Colonic mucosa (tissue), 4 donors: ENCODE results near the gene ZNF513. TPM values are rescaled to one million over a fixed set of nuclear protein-coding genes. Genes with fewer than 3 reads are reported as not detected.

Experiments
- DNase-seq: peaks from one replicate; pipeline ENCODE4 v3.0.0-alpha.2; 2020
- H3K27ac ChIP-seq: fragments of 200-600 bp; one replicate; pipeline ENCODE4 v1.8.0; 2021
- H3K27me3 ChIP-seq: fragments of 200-600 bp; one replicate; pipeline ENCODE4 v1.8.0; 2021
- H3K36me3 ChIP-seq: fragments of 200-600 bp; one replicate; pipeline ENCODE4 v1.8.0; 2021
- H3K4me1 ChIP-seq: fragments of 200-600 bp; one replicate; pipeline ENCODE4 v1.8.0; 2021; ENCODE audit warnings: mild to moderate bottlenecking
- H3K4me3 ChIP-seq: fragments of 200-600 bp; one replicate; pipeline ENCODE4 v1.8.0; 2021
- H3K9ac ChIP-seq, 2 donors: one replicate each; pipeline ENCODE4 v1.7.0; 2013; ENCODE audit warnings: control low read depth in 2 of 2, low read depth in 2 of 2, low read length in 2 of 2
- H3K9me3 ChIP-seq: fragments of 200-600 bp; one replicate; pipeline ENCODE4 v1.8.0; 2021
- intact Hi-C: fragments of 100-400 bp; cut with DNase I; formaldehyde crosslinking; loops from one replicate; pipeline ENCODE4 v1.14.1; 2022
- total RNA-seq, 2 donors: library from RNA; stranded (reverse); fragmentation: NEBNext Ultra II Directional in 1 of 2; extraction: Animal tissue kit (Norgen Biotek cat#: 25700) in 1 of 2; gene quantifications; one replicate each; pipeline ENCODE4 v1.2.1, GENCODE V29; 2021
- TF ChIP-seq, protein P1 (sequence below): fragments of 200-600 bp; IDR thresholded peaks from one replicate; pipeline ENCODE4 v1.8.0; 2022; ENCODE audit warnings: antibody characterized with exemption, mild to moderate bottlenecking
- donor health status: healthy.
- donor health status: DM: no; HTN: no; CAD: no.
- donor health status: DM: no; HTN: no; CAD: no.

The ZNF513 gene
- total RNA-seq, 2 donors from 2014 or later = 21.7 to 24.5 TPM

DNA sequence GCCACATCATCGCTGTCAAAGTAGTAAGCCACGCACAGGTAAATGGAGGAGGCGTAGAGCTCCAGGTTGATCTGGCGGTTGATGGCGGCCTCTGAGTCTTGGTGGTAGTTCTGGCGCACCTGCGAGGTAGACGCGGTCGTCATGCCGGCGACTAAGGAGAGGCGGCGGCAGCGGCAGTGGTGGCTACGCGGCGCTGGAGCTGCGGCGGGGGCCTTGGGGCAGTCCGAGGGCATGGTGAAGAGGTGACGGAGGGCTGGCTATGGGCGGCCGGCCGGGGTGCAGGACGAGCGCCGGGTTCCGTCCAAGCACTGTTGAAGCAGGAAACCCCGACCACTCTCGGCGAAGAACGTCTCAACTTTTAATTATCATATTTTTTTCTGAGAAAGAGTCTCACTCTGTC is 12.7 kb upstream of the ZNF513 start:
- H3K4me3 ChIP-seq = no peak overlapping the region
- DNase-seq = no peak
- TF ChIP-seq, protein P1, sequence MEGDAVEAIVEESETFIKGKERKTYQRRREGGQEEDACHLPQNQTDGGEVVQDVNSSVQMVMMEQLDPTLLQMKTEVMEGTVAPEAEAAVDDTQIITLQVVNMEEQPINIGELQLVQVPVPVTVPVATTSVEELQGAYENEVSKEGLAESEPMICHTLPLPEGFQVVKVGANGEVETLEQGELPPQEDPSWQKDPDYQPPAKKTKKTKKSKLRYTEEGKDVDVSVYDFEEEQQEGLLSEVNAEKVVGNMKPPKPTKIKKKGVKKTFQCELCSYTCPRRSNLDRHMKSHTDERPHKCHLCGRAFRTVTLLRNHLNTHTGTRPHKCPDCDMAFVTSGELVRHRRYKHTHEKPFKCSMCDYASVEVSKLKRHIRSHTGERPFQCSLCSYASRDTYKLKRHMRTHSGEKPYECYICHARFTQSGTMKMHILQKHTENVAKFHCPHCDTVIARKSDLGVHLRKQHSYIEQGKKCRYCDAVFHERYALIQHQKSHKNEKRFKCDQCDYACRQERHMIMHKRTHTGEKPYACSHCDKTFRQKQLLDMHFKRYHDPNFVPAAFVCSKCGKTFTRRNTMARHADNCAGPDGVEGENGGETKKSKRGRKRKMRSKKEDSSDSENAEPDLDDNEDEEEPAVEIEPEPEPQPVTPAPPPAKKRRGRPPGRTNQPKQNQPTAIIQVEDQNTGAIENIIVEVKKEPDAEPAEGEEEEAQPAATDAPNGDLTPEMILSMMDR = no peak
- no peaks in the 10 kb centered on the region for H3K9me3 ChIP-seq
- H3K9ac ChIP-seq = no peak overlapping the region
- intact Hi-C loops = no loop called here
- no peaks in the 10 kb centered on the region for H3K27me3 ChIP-seq
- H3K4me1 ChIP-seq = no peaks in the 10 kb centered on the region
- H3K36me3 ChIP-seq = no peaks in the 10 kb centered on the region
- no peak overlapping the region for H3K27ac ChIP-seq

DNA sequence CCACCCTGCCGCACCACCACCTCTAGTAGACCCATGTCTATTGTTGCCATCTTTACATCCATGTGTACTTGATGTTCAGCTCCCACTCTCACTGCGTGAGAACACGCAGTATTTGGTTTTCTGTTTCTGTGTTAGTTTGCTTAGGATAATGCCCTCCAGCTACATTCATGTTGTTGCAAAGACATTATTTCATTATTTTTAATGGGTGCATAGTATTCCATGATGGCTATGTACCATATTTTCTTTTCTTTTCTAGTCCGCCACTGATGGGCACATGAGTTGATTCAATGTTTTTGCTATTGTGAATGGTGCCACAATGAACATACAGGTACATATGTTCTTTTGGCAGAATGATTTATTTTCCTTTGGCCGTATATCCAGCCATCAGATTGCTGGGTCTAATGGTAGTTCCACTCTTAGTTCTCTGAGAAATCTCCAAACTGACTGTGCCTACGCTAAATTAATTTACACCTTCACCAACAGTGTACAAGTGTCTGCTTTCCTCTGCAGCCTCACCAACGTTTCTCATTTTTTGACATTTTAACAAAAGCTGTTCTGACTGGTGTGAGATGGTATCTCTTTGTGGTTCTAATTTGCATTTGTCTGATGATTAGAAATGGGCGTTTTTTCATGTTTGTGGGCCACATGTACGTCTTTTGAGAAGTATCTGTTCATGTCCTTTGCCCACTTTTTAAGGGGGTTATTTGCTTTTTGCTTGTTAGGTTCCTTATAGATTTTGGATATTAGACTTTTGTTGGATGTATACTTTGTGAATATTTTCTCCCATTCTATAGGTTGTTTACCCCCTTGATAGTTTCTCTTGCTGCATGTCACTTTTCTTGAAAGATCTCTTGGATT is 10.5 kb upstream of the ZNF513 start:
- Histone ChIP-seq H3K27me3 (no peaks in the 10 kb centered on the region), H3K4me1 (no peaks in the 10 kb centered on the region), H3K4me3 (no peak overlapping the region), H3K36me3 (no peaks in the 10 kb centered on the region), H3K9me3 (no peaks in the 10 kb centered on the region), H3K27ac (no peak overlapping the region), H3K9ac (no peak overlapping the region)
- TF ChIP-seq, protein P1 = no peak
- intact Hi-C loops = no loop called here
- DNase-seq = no peak

DNA sequence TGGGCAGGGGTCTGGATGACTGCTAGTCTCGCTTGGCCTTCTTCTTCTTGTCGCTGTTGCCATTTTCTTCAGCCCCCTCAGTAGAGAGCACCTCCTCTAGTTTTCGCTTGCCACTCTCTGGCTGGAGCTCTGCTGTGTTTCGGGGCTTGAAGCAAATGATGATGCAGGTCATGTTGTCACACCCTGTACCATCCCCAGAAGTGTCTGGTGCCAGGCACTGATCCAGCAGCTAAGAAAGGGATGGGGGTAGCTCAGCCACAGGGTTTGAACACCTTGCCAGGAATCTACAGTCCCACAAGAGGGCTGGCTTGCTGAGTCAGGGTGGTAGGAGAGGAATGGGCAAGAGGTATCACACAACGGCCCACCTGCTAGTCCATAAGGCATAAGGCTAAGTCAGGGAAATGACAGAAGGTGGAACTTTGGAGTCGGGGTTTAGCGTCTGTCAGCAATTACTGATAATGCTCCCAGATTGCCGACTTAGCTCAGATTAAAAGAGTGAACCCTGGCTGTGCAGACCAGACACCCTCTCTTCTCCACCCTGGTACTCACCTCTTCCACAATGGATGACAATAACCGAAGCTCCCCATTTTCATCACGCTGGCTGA is 1.1 kb upstream of the ZNF513 start:
- Histone ChIP-seq H3K9me3 (no peaks in the 10 kb centered on the region), H3K27me3 (no peaks in the 10 kb centered on the region), H3K9ac (peak overlapping the region in 1 of 2 donors; percentile 15), H3K4me1 (no peaks in the 10 kb centered on the region), H3K4me3 (no peak overlapping the region), H3K27ac (peak overlapping the region; percentile 92), H3K36me3 (no peaks in the 10 kb centered on the region)
- no peak for DNase-seq
- TF ChIP-seq, protein P1 = no peak
- intact Hi-C loops = no loop called here

DNA sequence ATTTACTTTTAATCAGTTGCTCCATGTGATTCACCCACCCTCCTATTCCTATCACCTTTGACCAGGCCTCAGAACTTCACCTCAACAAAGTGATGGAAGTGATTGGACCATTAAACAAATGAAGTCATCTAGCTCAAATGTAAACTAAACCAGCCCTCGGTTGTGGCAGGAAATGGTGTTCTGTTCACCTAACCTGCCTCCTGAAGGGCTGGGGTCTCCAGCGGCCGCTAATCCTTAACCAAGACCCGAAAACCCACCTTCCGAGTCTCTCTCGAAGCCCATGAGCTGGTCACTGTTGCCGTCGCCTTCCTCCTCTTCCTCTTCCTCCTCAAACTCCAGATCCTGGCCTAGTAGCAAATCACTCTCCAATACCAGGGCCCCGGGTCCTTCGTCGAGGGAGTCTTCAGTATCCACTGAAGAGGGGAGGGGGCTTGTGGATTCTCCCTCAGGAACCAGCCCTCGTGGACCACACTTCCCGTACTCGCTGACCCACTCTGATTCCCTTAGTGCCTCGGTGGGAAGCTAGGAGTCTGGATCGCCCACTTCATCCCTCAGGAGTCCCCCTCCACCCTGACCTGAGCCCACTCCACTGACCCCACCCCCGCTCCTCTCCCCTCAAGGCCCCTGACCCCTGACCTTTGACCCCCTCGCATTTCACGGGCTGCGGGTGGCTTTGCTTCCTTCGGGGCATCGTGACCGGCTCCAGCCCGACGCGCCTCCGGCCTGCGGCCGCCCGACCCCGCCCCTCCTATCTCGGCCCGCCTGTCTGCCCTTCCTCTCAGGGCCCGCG is 503 bp downstream of the ZNF513 start:
- intact Hi-C loops = no loop called here
- Histone ChIP-seq H3K4me1 (no peaks in the 10 kb centered on the region), H3K9ac (peak overlapping the region; percentile 92 to 93), H3K36me3 (peaks cover 10% of the 10 kb centered on the region), H3K4me3 (peak overlapping the region; percentile 57), H3K9me3 (no peaks in the 10 kb centered on the region), H3K27ac (peak overlapping the region; percentile 92), H3K27me3 (no peaks in the 10 kb centered on the region)
- DNase-seq = peak; percentile 77
- TF ChIP-seq, protein P1 = no peak

DNA sequence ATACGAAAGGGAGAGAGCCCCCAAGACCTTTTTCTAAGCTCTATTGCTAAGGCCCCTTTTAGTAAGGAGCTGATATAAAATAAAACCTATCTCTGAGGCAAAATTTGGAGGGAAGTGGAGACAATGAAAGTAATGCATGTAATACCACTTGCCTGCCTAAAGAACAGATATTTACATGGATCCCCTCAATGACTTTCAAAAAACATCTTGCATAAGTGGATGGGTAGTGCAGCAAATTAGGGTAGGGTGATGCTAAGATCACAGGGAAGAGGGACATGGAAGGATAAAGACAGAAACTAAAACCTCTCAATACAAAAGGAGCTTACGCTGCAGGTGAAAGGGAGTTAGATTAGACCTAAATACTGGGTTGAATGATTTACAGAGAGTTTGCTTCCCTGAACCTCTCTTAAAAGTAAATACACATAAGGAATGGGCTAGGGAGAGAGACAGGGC is 1.1 kb downstream of the ZNF513 start:
- Histone ChIP-seq H3K27ac (peak overlapping the region; percentile 92), H3K4me3 (peak overlapping the region; percentile 57), H3K9me3 (no peaks in the 10 kb centered on the region), H3K9ac (peak overlapping the region; percentile 92 to 93), H3K27me3 (no peaks in the 10 kb centered on the region), H3K36me3 (peaks cover 14% of the 10 kb centered on the region), H3K4me1 (no peaks in the 10 kb centered on the region)
- no peak for DNase-seq
- intact Hi-C loops = no loop called here
- TF ChIP-seq, protein P1 = no peak
